Kidney epithelial cell (primary cell): ENCODE measurements around the gene FRMD1. TPM values are rescaled to one million over a fixed set of nuclear protein-coding genes. Genes with fewer than 3 reads are reported as not detected.
A peak's percentile ranks its signal among the peaks of the same experiment; 100 is the strongest.

Source experiments
- DNase-seq: peaks from one replicate; pipeline ENCODE4 v3.0.0-alpha.2; 2010; ENCODE audit warnings: low read depth
- H3K27me3 ChIP-seq: 2 replicates; pipeline ENCODE4 v1.6.0; 2011; ENCODE audit warnings: low read length; ENCODE audit not compliant: control insufficient read depth, insufficient read depth
- H3K36me3 ChIP-seq: 2 replicates; pipeline ENCODE4 v1.5.1; 2011; ENCODE audit warnings: low read length; ENCODE audit not compliant: control insufficient read depth, insufficient read depth
- H3K4me3 ChIP-seq: 2 replicates; pipeline ENCODE4 v1.5.1; 2011; ENCODE audit warnings: low read depth, mild to moderate bottlenecking, control low read depth, low read length
- CTCF ChIP-seq: IDR thresholded peaks from 2 replicates; pipeline ENCODE4 v1.5.1; 2011; ENCODE audit warnings: mild to moderate bottlenecking, moderate library complexity, low read length, control low read depth, inconsistent platforms; ENCODE audit not compliant: insufficient read depth, poor library complexity, severe bottlenecking
- total RNA-seq: library from RNA; depleted of rRNA; stranded (reverse); fragments of >200 nt; gene quantifications from 2 replicates; pipeline ENCODE4 v1.2.3, GENCODE V29; 2015

FRMD1 gene
- total RNA-seq, 1 donor from 2014 or later, result not detected

GRCh38 chr6:168120390-168121302 lies 41.6 kb upstream of the FRMD1 start:
- H3K4me3 ChIP-seq, result no peak overlapping the region
- no peaks in the 10 kb centered on the region for H3K27me3 ChIP-seq
- DNase-seq, result no peak
- no peak for TF ChIP-seq CTCF
- no peaks in the 10 kb centered on the region for H3K36me3 ChIP-seq

- Histone ChIP-seq H3K36me3 (no peaks in the 10 kb centered on the region), H3K4me3 (no peak overlapping the region), H3K27me3 (no peaks in the 10 kb centered on the region)
- DNase-seq, result no peak
- no peak for TF ChIP-seq CTCF
Measured at GRCh38 chr6:168119539-168119938, 40.5 kb upstream of the FRMD1 start.

GRCh38 chr6:168118935-168119334 lies 39.9 kb upstream of the FRMD1 start:
- TF ChIP-seq CTCF, result no peak
- no peak overlapping the region for H3K4me3 ChIP-seq
- no peak for DNase-seq
- H3K27me3 ChIP-seq, result no peaks in the 10 kb centered on the region
- H3K36me3 ChIP-seq, result no peaks in the 10 kb centered on the region

GRCh38 chr6:168117942-168118341 lies 38.9 kb upstream of the FRMD1 start:
- Histone ChIP-seq H3K27me3 (no peaks in the 10 kb centered on the region), H3K4me3 (no peak overlapping the region), H3K36me3 (no peaks in the 10 kb centered on the region)
- peak; percentile 52 for TF ChIP-seq CTCF
- no peak for DNase-seq

GRCh38 chr6:168116975-168117899 lies 38.2 kb upstream of the FRMD1 start:
- Histone ChIP-seq H3K36me3 (no peaks in the 10 kb centered on the region), H3K27me3 (no peaks in the 10 kb centered on the region), H3K4me3 (no peak overlapping the region)
- no peak for TF ChIP-seq CTCF
- DNase-seq, result no peak
